Liver (tissue), 2 donors: ENCODE measurements around the gene PLSCR3.

ENCODE experiments used
- JUND ChIP-seq, 2 donors: IDR thresholded peaks; 2 replicates each; pipeline ENCODE4 v1.6.1; 2016; ENCODE audit warnings: antibody characterized with exemption in 2 of 2
- RAD21 ChIP-seq, 2 donors: IDR thresholded peaks; 2 replicates each; pipeline ENCODE4 v1.6.1; 2016; ENCODE audit warnings: antibody characterized with exemption in 2 of 2, mild to moderate bottlenecking in 2 of 2
- donor health status: healthy.

- TF ChIP-seq RAD21 (IDR thresholded peaks at IDR 0.05) = no peak
- no peak for TF ChIP-seq JUND (IDR thresholded peaks at IDR 0.05)
Observed at GRCh38 chr17:7382901-7383300, 11.4 kb downstream of the PLSCR3 start.
